HG02943 (cell line): ENCODE measurements around the gene PTPN13.
A peak's percentile ranks its signal among the peaks of the same experiment; 100 is the strongest.
"Not testable (repeated sequence)": the region's sequence is repeated elsewhere in the genome, so short reads cannot be mapped to it uniquely, and the experiment has no call there.

Experiments
- ATAC-seq: cut with Tn5 transposase; IDR thresholded peaks from one replicate; pipeline ENCODE4 v1.9.1; 2021; ENCODE audit warnings: mild to moderate bottlenecking, low read depth, moderate library complexity; ENCODE audit not compliant: unreplicated experiment

The PTPN13 gene

DNA sequence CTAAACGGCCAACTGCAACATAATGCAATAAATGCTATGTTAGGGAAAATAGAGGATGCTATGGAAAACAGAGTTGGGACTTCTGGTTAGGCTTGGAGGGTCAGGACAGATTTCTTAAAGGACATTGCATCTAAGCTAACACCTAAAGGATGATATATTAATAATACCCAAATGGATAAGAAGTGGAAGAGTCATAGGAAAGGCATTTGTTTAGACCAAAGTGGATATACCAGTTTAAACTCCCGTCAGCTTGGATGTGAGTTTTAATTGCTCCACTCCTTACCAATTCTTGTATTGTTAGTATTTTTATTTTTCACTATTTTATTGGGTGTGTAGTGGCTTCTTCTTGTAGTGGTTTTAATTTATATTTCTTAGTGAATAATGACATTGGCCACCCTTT, 93.9 kb downstream of the PTPN13 start:
- ATAC-seq, result no peak

DNA sequence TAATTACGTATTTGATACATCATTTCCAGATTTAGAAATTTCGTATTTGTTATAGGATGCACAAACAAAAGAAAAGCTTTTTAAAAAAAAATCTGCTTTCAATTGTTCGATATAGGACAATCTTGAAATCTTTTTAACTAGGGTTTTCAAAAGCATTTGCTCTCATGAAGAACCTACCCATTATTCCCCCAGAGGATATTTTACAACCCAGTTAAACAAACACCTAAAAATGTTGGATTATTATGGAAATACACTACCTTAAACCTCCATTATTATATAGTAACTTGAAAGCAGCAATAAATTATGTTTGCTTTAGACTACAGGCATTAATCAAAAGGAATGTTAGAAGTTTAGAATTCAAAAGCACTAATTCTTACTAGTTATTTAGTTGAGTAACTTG, 110.5 kb downstream of the PTPN13 start:
- no peak for ATAC-seq

DNA sequence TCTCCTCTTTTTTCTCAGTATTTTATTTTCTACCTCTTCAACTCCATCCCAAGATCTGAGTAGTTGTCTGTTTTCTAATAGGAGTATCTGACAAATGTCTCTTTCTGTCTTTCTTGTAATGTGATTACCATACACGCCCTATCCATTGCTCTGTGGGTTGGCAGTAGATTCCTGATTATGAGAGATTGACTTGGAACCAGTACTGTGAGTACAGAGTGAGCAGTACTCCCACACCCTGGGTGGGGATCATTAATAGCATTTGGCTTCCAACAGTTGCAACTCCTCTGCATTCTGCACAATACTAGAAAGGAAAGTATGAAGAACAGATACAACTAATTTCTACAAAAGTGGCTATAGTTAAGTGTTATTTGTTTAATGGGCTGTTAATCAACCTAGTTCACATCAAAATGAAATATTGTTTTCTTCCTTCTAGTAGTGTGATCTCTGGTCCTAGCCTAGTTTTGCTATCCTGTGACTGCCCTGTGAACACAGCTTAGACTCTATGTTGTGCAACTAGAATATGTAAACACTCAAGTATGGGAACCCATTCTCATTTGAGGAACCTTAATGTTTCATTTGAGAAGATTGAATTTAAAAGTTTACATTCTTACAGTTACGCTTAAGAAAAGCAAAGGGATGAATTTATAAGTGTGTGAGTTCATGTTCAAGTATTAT, 112.9 kb downstream of the PTPN13 start:
- no peak for ATAC-seq

DNA sequence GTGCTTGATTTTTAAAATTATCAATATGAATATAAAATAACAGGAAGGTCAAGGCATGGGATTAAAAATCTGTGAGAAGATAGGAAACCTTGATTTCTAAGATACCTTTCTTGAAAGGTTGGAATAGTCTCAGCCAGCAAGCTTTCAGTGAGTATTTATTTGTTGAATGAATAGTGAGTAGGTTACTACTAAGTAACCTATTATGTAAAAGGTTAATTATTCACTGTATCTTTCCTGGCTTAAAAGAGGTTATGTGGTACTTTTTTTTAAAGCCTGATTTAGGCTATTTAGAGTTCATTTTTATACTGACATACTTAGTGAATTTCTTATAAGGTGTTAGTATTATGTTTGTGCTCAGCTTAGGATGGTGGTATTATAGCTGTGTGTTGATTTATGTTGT, 123.5 kb downstream of the PTPN13 start:
- peak; percentile 56 for ATAC-seq

DNA sequence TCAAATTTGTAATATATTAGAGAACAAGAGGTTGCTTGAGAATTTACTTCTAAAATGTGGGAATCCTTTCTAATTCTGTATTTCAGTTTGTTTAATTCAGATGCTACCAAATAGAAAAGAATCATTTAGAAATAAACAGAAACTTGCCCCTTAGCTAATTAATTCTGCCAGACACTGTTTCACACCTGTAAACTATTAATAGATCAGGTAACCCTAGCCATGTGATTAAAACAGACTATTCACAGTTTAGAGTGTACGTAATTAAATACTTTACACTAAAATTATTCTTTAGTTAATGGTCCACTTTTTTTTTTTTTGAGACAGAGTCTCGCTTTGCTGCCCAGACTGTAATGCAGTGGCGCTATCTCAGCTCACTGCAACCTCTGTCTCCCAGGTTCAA, 124.0 kb downstream of the PTPN13 start:
- ATAC-seq, result no peak

DNA sequence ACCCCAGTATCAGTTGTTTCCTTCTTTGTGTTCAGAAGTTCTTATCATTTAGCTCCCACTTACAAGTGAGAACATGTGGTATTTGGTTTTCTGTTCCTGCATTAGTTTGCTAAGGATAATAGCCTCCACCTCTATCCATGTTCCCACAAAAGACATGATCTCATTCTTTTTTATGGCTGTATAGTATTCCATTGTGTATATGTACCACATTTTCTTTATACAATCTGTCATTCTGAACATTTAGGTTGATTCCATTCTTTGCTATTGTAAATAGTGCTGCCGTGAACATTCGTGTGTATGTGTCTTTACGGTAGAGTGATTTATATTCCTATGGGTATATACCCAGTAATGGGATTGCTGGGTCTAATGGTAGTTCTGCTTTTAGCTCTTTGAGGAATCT, 125.0 kb downstream of the PTPN13 start:
- ATAC-seq, result not testable (repeated sequence)

DNA sequence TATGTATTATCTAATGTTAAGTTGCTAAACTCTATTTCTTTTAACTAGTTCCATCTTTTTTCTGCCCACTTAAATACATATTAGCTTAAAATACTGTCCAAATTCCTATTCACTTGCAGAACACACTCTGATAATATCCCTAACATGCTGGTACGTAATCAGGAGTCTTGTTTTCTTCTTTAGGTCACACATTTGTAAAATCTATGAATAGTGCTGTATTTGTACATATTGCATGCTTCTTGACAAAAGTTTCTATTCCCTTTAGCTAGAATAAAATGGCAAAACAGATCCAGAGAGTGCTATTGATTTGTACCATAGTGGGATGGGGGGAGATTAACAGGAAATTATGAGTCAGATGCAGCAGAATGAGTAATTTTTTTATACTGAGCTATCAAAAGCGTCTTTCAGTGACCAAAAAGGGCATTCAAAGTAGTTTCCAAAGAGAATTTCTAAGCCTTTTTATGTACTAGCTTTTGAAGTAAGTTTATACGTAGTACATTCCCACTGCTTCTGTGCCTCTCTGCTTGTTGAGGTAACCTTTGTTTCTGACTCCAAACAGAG, 126.5 kb downstream of the PTPN13 start:
- no peak for ATAC-seq

DNA sequence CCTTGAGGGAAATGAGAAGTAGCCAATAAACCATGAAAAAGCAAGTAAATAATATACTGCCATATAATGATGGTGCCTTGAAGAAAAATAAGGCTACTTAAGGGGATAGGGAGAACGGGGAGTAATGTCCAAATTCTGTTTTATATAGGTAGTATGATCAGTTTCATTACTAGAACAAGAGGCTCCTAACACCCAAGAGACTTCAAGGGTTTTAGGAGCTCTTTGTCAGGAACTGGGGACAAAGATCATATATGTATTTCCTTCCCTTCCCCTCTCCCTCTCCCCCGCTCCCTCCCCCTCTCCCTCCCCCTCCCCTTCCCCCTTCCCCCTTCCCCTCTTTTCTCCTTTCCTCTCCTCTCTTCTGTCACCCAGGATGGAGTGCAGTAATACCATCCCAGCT, 127.3 kb downstream of the PTPN13 start:
- ATAC-seq, result no peak

DNA sequence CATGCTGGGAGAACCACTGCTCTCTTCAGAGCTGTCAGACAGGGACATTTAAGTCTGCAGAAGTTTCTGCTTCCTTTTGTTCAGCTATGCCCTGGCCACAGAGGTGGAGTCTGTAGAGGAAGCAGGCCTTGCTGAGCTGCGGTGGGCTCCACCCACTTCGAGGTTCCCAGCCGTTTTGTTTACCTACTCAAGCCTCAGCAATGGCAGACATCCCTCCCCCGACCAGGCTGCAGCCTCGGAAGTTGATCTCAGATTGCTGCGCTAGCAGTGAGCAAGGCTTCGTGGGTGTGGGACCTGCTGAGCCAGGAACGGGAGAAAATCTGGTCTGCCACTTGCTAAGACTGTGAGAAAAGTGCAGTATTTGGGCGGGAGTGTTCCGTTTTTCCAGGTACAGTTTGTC, 136.2 kb downstream of the PTPN13 start:
- ATAC-seq, result no peak

DNA sequence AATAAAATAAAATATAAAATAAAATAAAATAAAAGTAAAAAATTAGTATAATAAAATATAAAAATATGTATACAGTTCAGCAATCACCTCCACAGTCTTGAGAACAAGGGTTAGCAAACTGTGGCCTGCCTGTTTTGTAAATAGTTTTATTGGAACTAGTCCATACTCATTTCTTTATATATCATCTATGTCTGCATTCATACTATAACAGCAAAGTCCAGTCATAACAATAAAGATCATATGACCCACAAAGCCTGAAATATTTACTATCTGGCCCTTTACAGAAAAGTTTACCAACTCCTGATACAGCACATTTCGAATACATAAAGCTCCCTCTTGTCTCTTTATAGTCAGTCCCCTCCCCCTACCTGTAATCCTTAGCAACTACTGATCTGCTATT, 143.1 kb downstream of the PTPN13 start:
- no peak for ATAC-seq

DNA sequence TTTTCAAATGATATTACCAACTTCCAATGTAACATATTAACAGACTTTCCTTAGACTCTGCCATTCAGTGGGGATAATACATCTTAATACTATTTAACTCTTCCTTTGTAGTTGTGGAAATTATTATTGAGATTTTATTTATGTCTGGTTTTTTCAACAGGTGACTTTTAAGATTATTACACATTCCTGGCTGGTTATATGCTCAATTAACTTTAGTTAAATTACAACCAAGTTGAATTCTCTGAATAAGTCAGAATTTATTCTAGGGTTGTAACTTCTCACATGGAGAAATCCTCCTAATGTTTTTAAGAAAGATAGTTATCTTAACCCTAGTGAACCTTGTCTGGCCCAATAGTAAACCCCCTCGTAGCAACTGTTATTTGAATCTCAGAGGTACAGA, 147.7 kb downstream of the PTPN13 start:
- ATAC-seq, result no peak

DNA sequence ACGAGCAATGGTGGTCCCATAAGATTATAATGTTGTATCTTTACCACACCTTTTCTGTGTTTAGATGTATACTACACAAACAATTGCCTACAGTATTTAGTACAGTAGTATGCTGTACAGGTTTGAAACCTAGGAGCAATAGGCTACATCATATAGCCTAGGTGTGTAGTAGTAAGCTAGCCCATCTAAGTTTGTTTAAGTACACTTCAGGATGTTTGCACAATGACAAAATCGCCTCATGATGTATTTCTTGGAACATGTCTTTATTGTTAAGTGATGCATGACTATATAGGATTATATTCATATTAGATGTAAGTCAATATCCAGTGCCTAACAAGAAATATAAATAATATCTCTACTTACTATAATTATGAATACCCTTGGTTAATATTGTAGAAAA, 150.5 kb downstream of the PTPN13 start:
- no peak for ATAC-seq

DNA sequence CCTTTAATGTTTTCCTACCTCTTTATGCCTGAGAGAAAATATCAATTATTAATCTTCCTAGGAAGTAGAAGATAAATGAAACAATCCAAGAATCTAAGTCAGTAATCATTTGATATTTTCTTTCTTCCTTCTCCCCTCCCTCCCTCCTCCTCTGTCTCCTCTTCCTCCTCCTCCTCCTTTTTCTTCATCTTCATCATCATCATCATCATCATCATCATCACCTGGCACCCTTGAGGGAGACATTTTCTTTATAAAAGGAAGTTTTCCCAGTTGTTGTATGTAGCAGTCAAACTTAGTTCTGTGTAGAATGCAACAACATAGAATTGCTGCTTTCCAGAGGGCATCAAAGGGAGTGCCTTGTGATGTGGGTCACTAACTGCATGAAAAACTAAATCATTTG, 155.0 kb downstream of the PTPN13 start:
- ATAC-seq, result no peak

DNA sequence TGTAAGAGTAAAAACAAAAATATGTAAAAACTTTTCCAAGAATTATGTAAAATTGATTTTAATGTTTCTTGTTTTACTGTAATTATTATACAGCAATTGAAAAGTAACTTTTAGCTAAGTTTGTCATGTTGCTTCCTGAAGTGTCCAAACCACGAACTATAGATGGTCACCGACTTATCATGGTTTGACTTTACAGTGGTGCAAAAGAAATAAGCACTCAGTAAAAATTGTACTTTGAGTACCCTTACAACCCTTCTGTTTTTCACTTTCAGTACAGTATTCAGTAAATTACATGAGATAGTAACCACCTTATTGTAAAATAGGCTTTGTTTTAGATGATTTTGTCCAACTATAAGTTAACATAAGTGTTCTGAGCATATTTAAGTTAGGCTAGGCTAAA, 161.3 kb downstream of the PTPN13 start:
- no peak for ATAC-seq

DNA sequence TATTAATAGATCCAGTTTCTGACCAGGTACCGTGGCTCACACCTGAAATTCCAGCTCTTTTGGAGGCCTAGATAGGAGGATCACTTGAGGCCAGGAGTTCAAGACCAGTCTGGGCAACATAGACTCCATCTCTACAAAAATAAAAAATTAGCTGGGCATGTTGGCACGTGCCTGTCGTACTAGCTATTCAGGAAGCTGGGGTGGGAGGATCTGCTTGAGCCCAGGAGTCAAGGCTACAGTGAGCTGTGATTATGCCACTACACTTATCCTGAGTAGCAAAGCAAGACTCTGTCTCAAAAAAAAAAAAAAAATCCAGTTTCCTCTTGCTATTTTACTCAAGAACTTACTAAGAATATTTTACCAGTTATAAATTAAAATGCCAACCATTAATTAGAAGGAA, 163.4 kb downstream of the PTPN13 start:
- no peak for ATAC-seq

DNA sequence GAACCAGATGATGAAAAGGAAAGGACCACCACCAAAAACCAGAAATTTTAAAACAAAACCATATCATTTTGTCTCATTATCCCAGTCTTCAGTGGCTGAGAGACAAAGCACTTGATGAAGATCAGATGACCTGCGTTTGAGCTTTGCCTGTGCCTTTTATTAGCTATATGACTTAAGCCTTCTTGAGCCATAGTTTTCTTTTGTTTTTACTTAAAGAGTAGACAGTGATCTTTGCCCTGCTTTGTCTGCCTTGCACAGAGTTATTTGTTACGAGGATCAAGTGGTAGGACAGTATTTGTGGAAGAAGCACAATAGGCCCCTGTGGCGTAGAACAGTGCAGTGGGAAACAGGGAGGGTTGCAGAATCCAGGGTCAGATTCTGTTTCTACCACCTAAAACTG, 165.2 kb downstream of the PTPN13 start:
- no peak for ATAC-seq

DNA sequence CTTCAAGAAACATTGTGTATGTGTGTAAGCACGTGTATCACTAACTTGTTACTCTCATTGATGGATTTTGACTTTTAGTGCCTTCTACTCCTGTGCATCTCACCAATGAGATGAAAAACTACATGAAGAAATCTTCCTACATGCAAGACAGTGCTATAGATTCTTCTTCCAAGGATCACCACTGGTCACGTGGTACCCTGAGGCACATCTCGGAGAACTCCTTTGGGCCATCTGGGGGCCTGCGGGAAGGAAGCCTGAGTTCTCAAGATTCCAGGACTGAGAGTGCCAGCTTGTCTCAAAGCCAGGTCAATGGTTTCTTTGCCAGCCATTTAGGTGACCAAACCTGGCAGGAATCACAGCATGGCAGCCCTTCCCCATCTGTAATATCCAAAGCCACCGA, 168.5 kb downstream of the PTPN13 start:
- no peak for ATAC-seq

DNA sequence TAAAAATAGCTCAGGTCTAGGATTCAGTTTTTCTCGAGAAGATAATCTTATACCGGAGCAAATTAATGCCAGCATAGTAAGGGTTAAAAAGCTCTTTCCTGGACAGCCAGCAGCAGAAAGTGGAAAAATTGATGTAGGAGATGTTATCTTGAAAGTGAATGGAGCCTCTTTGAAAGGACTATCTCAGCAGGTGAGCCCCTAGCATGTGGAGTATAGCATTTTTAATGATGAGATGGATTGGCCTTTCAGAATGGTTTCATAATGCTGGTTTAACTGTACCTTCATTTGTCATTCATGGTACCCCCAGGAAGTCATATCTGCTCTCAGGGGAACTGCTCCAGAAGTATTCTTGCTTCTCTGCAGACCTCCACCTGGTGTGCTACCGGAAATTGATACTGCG, 175.7 kb downstream of the PTPN13 start:
- no peak for ATAC-seq

DNA sequence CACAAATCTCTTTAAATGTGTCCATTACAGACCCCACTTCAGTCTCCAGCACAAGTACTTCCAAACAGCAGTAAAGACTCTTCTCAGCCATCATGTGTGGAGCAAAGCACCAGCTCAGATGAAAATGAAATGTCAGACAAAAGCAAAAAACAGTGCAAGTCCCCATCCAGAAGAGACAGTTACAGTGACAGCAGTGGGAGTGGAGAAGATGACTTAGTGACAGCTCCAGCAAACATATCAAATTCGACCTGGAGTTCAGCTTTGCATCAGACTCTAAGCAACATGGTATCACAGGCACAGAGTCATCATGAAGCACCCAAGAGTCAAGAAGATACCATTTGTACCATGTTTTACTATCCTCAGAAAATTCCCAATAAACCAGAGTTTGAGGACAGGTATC, 177.0 kb downstream of the PTPN13 start:
- no peak for ATAC-seq

DNA sequence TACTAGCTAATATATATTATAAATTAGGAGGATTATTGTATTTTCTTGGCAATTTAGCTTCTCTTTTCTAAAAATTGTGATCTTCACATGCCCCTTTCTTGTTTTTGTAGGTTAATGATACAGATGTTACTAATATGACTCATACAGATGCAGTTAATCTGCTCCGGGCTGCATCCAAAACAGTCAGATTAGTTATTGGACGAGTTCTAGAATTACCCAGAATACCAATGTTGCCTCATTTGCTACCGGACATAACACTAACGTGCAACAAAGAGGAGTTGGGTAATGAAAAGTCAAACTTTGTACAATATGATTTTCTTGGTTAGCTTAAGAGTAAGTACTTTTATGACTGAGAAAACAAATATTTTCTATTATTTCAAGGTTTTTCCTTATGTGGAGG, 180.9 kb downstream of the PTPN13 start:
- ATAC-seq, result no peak

DNA sequence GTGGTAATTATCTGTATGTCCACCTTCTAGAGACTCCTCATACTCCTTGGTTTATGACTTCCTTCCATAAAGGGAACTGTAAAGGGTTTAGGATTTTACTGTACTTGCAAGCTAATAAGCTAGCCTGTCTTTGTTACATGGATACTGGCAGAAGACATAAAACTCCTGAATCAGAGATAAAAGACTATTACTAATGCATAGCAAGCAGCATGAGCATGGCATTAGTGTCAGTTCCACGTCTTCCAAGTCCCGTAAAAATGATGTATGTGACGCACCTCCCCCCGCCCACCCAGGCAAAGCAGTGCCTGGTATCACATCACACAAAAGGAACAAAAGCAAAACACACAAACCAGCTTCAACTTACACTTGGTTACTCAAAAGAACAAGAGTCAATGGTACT, 184.1 kb downstream of the PTPN13 start:
- no peak for ATAC-seq

DNA sequence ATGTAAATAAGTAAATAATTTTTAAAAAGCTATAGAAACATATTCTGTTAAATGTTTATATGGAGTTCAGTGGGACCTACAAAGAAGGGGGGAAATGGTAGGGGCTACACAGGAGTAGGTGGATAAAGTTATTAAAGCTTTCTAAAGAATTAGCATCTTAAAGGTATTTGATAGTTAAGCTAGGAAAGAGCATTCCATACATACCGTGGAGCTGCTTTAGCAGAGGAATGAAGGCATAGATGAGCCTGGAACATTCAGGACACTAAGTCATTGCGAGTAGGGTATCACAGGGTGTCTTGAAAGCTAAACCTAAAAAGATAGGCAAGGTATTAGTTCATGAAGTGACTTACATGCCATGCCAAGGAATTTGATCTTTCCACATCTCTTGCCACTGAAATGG, 194.7 kb downstream of the PTPN13 start:
- no peak for ATAC-seq

DNA sequence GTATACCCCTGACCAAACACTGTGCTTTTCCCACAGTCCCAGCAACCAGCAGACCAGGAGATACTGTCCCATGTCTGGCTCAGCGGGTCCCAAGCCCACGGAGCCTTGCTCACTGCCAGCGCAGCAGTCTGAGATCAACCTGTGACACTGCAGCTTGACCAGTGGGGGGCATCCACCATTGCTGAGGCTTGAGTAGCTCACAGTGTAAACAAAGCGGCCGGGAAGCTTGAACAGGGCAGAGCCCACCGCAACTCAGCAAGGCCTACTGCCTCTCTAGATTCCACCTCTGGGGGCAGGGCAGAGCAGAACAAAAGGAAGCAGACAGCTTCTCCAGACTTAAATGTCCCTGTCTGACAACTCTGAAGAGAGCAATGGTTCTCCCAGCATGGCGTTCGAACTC, 197.0 kb downstream of the PTPN13 start:
- no peak for ATAC-seq
